ENCODE measurements around the gene RALGPS1. TPM values are rescaled to one million over a fixed set of nuclear protein-coding genes. Genes with fewer than 3 reads are reported as not detected.

The RALGPS1 gene
- total RNA-seq, 4 donors from 2014 or later = 7.3 to 22.4 (median 15.4) TPM

DNA sequence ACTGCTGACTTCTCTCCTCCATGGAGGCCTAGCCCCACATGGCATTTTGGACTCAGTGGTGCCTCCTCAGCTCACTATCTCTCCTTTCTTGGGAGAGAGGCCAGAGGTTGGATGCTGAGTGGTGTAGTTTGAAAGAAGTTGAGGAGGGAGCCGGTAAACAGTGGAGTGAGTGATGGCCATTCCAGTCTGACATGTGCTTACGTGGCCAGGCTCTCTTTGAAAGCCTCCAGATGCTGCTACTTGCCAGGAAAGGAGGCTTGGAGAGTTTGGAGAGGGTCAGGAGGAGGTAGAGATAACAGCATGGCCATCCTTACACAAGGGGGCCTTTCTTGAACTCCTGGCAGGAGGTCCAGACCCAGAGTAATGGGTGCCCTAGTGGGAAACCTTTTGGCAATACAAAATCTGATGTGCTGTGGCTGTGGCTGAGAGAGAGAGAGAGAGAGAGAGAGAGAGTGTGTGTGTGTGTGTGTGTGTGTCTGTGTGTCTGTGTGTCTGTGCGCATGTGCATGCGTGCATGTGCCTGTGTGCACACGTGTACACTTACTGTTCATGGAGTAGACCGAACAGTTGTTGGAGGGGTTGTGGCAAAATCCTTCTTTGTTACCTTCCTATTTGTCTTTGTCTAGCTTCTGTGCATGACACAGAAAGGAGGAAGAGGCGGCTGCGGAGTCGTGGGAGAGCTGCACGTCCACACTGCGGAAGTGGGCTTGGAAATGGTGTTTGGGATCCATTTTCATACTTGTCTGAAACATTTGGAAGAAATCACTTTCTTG is 37.8 kb downstream of the RALGPS1 start:
- no peak for DNase-seq (ENCODE audit: low spot score in 2 of 2)
- no peak overlapping the region for H3K4me3 ChIP-seq (ENCODE audit: low read depth, poor library complexity, severe bottlenecking)
- intact Hi-C loops (cut with DNase I; ENCODE audit: low total_unique reads) = no loop called here
- TF ChIP-seq POLR2A (IDR thresholded peaks at IDR 0.05) = no peak
- TF ChIP-seq, protein P1, sequence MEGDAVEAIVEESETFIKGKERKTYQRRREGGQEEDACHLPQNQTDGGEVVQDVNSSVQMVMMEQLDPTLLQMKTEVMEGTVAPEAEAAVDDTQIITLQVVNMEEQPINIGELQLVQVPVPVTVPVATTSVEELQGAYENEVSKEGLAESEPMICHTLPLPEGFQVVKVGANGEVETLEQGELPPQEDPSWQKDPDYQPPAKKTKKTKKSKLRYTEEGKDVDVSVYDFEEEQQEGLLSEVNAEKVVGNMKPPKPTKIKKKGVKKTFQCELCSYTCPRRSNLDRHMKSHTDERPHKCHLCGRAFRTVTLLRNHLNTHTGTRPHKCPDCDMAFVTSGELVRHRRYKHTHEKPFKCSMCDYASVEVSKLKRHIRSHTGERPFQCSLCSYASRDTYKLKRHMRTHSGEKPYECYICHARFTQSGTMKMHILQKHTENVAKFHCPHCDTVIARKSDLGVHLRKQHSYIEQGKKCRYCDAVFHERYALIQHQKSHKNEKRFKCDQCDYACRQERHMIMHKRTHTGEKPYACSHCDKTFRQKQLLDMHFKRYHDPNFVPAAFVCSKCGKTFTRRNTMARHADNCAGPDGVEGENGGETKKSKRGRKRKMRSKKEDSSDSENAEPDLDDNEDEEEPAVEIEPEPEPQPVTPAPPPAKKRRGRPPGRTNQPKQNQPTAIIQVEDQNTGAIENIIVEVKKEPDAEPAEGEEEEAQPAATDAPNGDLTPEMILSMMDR (IDR thresholded peaks at IDR 0.05) = no peak
- WGBS, 2 donors = 74 to 76% methylated on average over 11 of the region's 11 CpGs

DNA sequence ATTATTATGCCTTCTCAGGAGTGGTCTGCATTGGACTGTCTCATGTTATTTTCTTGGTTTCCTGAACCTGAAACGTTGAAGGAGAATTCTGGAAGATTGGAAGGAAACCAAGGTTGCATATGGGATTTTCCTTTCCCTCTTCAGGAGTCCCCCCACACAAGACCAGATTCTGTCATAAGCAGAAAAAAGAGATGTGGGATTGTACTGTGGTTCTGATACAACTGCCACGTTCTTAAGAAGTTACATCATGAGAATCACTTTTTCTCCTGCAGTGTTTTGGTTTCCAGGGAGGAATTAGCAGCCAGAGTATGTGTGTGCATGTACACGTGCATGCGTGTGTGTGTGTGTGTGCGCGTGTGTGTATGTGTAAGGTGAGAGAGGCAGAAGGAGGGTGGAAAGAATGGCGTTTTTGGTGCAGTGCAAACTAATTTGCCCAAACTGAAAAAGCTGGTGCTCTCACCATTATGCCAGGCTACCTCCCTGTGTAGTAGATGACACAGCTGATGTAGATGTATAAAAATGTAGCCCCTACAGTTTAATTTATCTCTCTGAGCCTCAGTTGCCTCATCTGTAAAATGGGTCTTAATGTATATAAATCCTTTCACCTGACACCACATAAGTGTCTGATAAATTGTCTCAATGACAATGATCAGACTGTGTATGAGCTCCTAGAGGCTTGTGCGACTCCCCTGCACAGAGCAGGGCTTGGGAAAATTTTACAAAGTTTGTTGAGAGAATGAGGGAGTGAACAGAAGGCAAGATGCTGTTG is 38.6 kb downstream of the RALGPS1 start:
- H3K4me3 ChIP-seq (ENCODE audit: low read depth, poor library complexity, severe bottlenecking) = no peak overlapping the region
- no peak for DNase-seq (ENCODE audit: low spot score in 2 of 2)
- WGBS, 2 donors = 77 to 78% methylated on average over 8 of the region's 8 CpGs
- TF ChIP-seq, protein P1 (IDR thresholded peaks at IDR 0.05) = no peak
- intact Hi-C loops (cut with DNase I; ENCODE audit: low total_unique reads) = no loop called here

DNA sequence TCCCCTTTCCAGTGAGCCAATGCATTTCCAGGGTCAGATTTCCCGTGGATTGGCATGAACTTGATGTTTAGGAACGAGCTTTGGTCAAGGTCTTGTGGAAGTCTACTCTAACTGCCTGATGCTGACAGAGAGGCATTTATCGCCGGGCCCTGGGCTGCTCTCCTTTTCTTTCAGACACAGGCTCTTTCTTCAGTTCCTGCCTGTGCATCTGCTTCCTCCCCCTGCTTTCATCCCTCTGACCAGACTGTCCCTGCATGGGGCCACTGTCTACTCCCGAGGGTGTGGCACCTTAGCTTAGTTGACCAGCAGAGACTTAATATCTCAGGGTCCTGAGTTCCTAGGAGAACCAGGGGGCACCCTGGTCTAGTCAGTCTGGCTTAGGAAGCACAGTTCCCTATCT is 41.2 kb downstream of the RALGPS1 start:
- intact Hi-C loops (cut with DNase I; ENCODE audit: low total_unique reads) = no loop called here
- no peak overlapping the region for H3K4me3 ChIP-seq (ENCODE audit: low read depth, poor library complexity, severe bottlenecking)
- WGBS, 2 donors = 87 to 90% methylated on average over 5 of the region's 5 CpGs
- TF ChIP-seq, protein P1 (IDR thresholded peaks at IDR 0.05) = no peak
- TF ChIP-seq POLR2A (IDR thresholded peaks at IDR 0.05) = no peak
- DNase-seq (ENCODE audit: low spot score in 2 of 2) = no peak

DNA sequence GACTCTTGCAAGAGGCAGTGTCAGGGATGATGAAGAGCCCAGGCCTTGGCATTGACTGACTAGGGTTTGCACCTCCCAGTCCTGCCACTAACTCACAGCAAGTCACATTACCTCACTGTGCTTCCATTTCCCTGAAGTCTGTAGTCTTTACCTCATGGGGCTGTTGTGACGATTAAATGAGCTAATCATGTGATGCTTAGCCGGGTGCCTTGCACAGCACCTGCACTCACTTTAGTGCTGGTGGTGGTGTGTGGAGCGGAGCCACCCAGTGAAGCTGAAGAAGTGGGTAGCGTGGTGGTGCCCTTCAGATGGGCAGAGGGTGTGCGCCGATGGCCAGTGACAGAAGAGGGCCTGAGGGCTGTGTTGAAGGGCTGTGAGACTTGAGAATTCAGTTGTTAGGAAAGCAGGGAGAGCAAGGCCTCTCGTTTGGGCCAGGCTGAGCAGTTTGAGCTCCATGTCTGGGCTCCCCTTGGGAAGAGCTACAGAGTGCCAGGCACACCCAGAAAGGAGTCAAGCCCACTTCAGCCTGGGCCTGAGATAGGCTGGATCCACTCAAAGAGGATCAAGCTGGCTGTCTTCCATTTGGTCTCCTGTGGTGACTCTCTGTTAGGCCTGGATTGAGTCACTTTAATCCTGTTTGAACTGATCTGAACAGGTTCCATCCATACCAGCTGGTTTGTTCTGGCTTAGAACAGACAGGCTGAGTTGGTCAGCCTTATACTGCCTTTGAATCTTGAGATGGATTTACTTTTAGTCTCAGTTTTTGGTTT is 42.5 kb downstream of the RALGPS1 start:
- H3K4me3 ChIP-seq (ENCODE audit: low read depth, poor library complexity, severe bottlenecking) = no peak overlapping the region
- WGBS, 2 donors = 72 to 78% methylated on average over 7 of the region's 7 CpGs
- no peak for DNase-seq (ENCODE audit: low spot score in 2 of 2)
- TF ChIP-seq, protein P1 (IDR thresholded peaks at IDR 0.05) = no peak
- no peak for TF ChIP-seq POLR2A (IDR thresholded peaks at IDR 0.05)
- intact Hi-C loops (cut with DNase I; ENCODE audit: low total_unique reads) = no loop called here

DNA sequence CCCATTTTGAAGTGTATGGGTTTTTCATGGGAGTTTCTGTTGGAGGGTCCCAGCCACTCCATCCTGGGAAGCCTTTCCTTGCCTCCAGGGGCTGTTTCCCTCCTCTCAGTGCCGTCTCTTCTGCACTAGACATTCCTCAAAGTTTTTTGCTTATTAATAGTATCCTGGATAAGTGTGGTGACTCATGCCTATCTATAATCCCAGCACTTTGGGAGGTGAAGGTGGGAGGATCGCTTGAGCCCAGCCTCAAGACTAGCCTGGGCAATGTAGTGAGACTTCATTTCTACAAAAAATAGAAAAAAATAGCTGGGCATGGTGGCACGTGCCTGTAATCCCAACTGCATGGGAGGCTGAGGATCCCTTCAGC is 43.1 kb downstream of the RALGPS1 start:
- whole genome bisulfite sequencing, 2 donors = 52% methylated on average over 3 of the region's 3 CpGs
- no peak for DNase-seq (ENCODE audit: low spot score in 2 of 2)
- H3K4me3 ChIP-seq (ENCODE audit: low read depth, poor library complexity, severe bottlenecking) = no peak overlapping the region
- TF ChIP-seq POLR2A (IDR thresholded peaks at IDR 0.05) = no peak
- TF ChIP-seq, protein P1 (IDR thresholded peaks at IDR 0.05) = no peak
- intact Hi-C loops (cut with DNase I; ENCODE audit: low total_unique reads) = no loop called here

Measured in lower leg skin (tissue), 4 donors.